ENCODE measurements around the gene ENG.

The ENG gene

DNA sequence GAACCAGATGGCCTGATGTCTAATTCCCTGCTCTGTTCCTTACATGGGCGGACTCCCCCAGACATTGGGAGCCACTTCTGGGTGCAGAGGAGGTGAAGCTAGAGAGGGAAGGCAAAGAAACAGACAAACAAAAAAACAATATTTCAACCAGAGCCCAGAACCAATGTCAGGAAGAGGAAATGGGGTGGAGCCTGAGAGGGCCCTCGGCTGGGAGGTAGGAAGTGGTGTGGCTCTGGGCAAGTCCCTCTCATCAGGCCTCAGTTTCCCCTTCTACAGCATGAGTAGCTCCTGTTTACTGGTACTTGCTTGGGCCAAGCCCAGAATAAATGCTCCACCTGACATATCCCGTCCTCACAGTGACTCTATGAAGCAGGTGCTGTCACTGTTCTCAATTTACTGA, 87.0 kb downstream of the ENG start:
- Histone ChIP-seq H4K20me1 (ENCODE audit: insufficient read depth, low read length, poor library complexity, severe bottlenecking) (peaks cover 55% of the 10 kb centered on the region), H3K4me3 (ENCODE audit: low read length, poor library complexity, severe bottlenecking) (peak overlapping the region; percentile 36), H3K9me3 (ENCODE audit: insufficient read depth, low read depth, low read length) (no peaks in the 10 kb centered on the region), H3K36me3 (ENCODE audit: insufficient read depth, low read length) (peaks cover 31% of the 10 kb centered on the region; the same call in 1 of the 2 replicates), H3K79me2 (ENCODE audit: insufficient read depth, low read length) (peaks cover 87% of the 10 kb centered on the region), H3K9ac (ENCODE audit: low read depth, low read length, poor library complexity, severe bottlenecking) (peak overlapping the region; percentile 52), H3K27me3 (ENCODE audit: insufficient read depth, low read length, poor library complexity, severe bottlenecking) (no peaks in the 10 kb centered on the region), H3K9me2 (replicated peaks; ENCODE audit: low read depth, low read length) (no peaks in the 10 kb centered on the region), H2AFZ (ENCODE audit: low read length) (no peak overlapping the region), H3K4me1 (ENCODE audit: insufficient read depth, low read length, poor library complexity, severe bottlenecking) (peaks cover 43% of the 10 kb centered on the region), H3K4me2 (ENCODE audit: low read depth, low read length, poor library complexity, severe bottlenecking) (peak overlapping the region; percentile 57), H3F3A (ENCODE audit: low read depth) (peaks cover 6% of the 10 kb centered on the region)
- no peak for TF ChIP-seq EZH2phosphoT487 (IDR thresholded peaks at IDR 0.05; ENCODE audit: borderline replicate concordance)
- TF ChIP-seq, protein P1, sequence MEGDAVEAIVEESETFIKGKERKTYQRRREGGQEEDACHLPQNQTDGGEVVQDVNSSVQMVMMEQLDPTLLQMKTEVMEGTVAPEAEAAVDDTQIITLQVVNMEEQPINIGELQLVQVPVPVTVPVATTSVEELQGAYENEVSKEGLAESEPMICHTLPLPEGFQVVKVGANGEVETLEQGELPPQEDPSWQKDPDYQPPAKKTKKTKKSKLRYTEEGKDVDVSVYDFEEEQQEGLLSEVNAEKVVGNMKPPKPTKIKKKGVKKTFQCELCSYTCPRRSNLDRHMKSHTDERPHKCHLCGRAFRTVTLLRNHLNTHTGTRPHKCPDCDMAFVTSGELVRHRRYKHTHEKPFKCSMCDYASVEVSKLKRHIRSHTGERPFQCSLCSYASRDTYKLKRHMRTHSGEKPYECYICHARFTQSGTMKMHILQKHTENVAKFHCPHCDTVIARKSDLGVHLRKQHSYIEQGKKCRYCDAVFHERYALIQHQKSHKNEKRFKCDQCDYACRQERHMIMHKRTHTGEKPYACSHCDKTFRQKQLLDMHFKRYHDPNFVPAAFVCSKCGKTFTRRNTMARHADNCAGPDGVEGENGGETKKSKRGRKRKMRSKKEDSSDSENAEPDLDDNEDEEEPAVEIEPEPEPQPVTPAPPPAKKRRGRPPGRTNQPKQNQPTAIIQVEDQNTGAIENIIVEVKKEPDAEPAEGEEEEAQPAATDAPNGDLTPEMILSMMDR (conservative IDR thresholded peaks at IDR 0.05; ENCODE audit: low read length), result no peak

DNA sequence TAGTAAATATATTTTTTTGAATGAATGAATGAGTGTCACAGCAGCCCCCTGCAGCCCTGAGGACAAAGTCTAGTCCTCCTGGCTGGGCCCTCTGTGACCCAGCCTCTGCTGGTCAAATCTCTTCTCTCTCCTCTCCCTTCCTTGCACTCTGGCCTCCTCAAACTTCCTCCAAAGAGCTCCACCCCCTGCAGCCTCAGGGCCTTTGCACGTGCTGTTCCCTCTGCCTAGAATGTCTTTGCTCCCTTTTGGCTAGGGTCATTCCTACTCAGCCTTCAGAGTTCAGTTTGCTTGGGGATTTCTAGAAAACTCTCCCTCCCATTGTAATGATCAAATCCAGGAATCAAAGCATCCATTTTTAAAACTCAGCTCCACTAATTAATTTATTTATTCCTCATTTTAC, 89.0 kb downstream of the ENG start:
- no peak overlapping the region for H2AFZ ChIP-seq (ENCODE audit: low read length)
- H3K9me3 ChIP-seq (ENCODE audit: insufficient read depth, low read depth, low read length), result no peaks in the 10 kb centered on the region
- peaks cover 31% of the 10 kb centered on the region for H3K4me1 ChIP-seq (ENCODE audit: insufficient read depth, low read length, poor library complexity, severe bottlenecking)
- no peak overlapping the region for H3K9ac ChIP-seq (ENCODE audit: low read depth, low read length, poor library complexity, severe bottlenecking)
- no peak overlapping the region for H3K4me2 ChIP-seq (ENCODE audit: low read depth, low read length, poor library complexity, severe bottlenecking)
- H3K27me3 ChIP-seq (ENCODE audit: insufficient read depth, low read length, poor library complexity, severe bottlenecking), result no peaks in the 10 kb centered on the region
- no peaks in the 10 kb centered on the region for H3K9me2 ChIP-seq (replicated peaks; ENCODE audit: low read depth, low read length)
- H3K36me3 ChIP-seq (ENCODE audit: insufficient read depth, low read length), result peaks cover 40% of the 10 kb centered on the region; the same call in 1 of the 2 replicates
- no peaks in the 10 kb centered on the region for H3F3A ChIP-seq (ENCODE audit: low read depth)
- no peak for TF ChIP-seq EZH2phosphoT487 (IDR thresholded peaks at IDR 0.05; ENCODE audit: borderline replicate concordance)
- TF ChIP-seq, protein P1 (conservative IDR thresholded peaks at IDR 0.05; ENCODE audit: low read length), result no peak
- no peak overlapping the region for H3K4me3 ChIP-seq (ENCODE audit: low read length, poor library complexity, severe bottlenecking)
- peaks cover 41% of the 10 kb centered on the region for H4K20me1 ChIP-seq (ENCODE audit: insufficient read depth, low read length, poor library complexity, severe bottlenecking)
- peaks cover 85% of the 10 kb centered on the region for H3K79me2 ChIP-seq (ENCODE audit: insufficient read depth, low read length)

Measured in Loucy (cell line).